ENCODE data around the gene SMAP2.

- no peak for TF ChIP-seq CTCF (IDR thresholded peaks at IDR 0.05)
- no peak for TF ChIP-seq POLR2A (IDR thresholded peaks at IDR 0.05)
These were observed 15.8 kb downstream of the SMAP2 start for GRCh38 chr1:40389322-40389803.

All from right lobe of liver (tissue), 4 donors.